Cardiac muscle cell (in vitro differentiated cells and primary cell): ENCODE measurements around the gene MYO5A. TPM values are rescaled to one million over a fixed set of nuclear protein-coding genes. Genes with fewer than 3 reads are reported as not detected.

ENCODE experiments used
- DNase-seq, 2 donors: peaks; one replicate each; pipeline versions ENCODE4 v3.0.0 to v3.0.0-alpha.2; 2010 to 2017; ENCODE audit warnings: low read depth in 1 of 2, low spot score in 1 of 2
- H3K27ac ChIP-seq: fragments of 200-600 bp; sonication (generic); 2 replicates; pipeline ENCODE4 v1.5.1; 2016
- H3K27me3 ChIP-seq: fragments of 200-600 bp; sonication (generic); 2 replicates; pipeline ENCODE4 v1.6.0; 2016; ENCODE audit warnings: control low read depth
- H3K36me3 ChIP-seq: fragments of 200-600 bp; sonication (generic); 2 replicates; pipeline ENCODE4 v1.5.1; 2016; ENCODE audit warnings: control low read depth
- H3K4me1 ChIP-seq: fragments of 200-600 bp; sonication (generic); 2 replicates; pipeline ENCODE4 v1.8.1; 2017; ENCODE audit warnings: low read depth, mild to moderate bottlenecking, mixed run types
- H3K4me3 ChIP-seq: fragments of 200-600 bp; sonication (generic); 2 replicates; pipeline ENCODE4 v1.5.1; 2016; ENCODE audit warnings: mild to moderate bottlenecking
- H3K9me3 ChIP-seq: fragments of 200-600 bp; sonication (generic); 2 replicates; pipeline ENCODE4 v1.5.1; 2017; ENCODE audit warnings: low read depth, mild to moderate bottlenecking, control low read depth
- CTCF ChIP-seq: IDR thresholded peaks from 2 replicates; pipeline ENCODE4 v1.5.1; 2012; ENCODE audit warnings: low read depth, mild to moderate bottlenecking, low read length
- polyA plus RNA-seq: library from polyadenylated mRNA; unstranded; fragments of >200 nt; fragmentation: Nextera tagmentation; extraction: Ambion mirVana; gene quantifications from 2 replicates; pipeline ENCODE4 v1.2.1, GENCODE V29; 2016
- total RNA-seq: library from RNA; depleted of rRNA; stranded (reverse); fragments of >200 nt; gene quantifications from 2 replicates; pipeline ENCODE4 v1.2.3, GENCODE V29; 2016

The MYO5A gene
- total and polyA plus RNA-seq, 2 experiments from 2014 or later: 5.1 to 27.7 TPM

- peak in 1 of 2 donors; percentile 28 for DNase-seq
- H3K27ac ChIP-seq: no peak overlapping the region
- H3K9me3 ChIP-seq: no peaks in the 10 kb centered on the region
- no peaks in the 10 kb centered on the region for H3K27me3 ChIP-seq
- H3K4me1 ChIP-seq: peaks cover 19% of the 10 kb centered on the region
- no peak overlapping the region for H3K4me3 ChIP-seq
- no peaks in the 10 kb centered on the region for H3K36me3 ChIP-seq
- TF ChIP-seq CTCF: no peak
These were observed 113.7 kb downstream of the MYO5A start for GRCh38 chr15:52414936-52415335.

GRCh38 chr15:52408823-52409222 lies 119.9 kb downstream of the MYO5A start:
- no peak for TF ChIP-seq CTCF
- Histone ChIP-seq H3K9me3 (no peaks in the 10 kb centered on the region), H3K4me3 (no peak overlapping the region), H3K4me1 (no peaks in the 10 kb centered on the region), H3K36me3 (no peaks in the 10 kb centered on the region), H3K27ac (no peak overlapping the region), H3K27me3 (no peaks in the 10 kb centered on the region)
- DNase-seq: no peak

- Histone ChIP-seq H3K4me3 (no peak overlapping the region), H3K36me3 (no peaks in the 10 kb centered on the region), H3K4me1 (no peaks in the 10 kb centered on the region), H3K27ac (no peak overlapping the region), H3K9me3 (no peaks in the 10 kb centered on the region), H3K27me3 (no peaks in the 10 kb centered on the region)
- DNase-seq: no peak
- no peak for TF ChIP-seq CTCF
These were observed 121.3 kb downstream of the MYO5A start for GRCh38 chr15:52407374-52407773.

- H3K4me1 ChIP-seq: no peaks in the 10 kb centered on the region
- H3K27ac ChIP-seq: no peak overlapping the region
- no peaks in the 10 kb centered on the region for H3K9me3 ChIP-seq
- H3K36me3 ChIP-seq: no peaks in the 10 kb centered on the region
- DNase-seq: peak in 1 of 2 donors; percentile 23
- TF ChIP-seq CTCF: no peak
- no peak overlapping the region for H3K4me3 ChIP-seq
- no peaks in the 10 kb centered on the region for H3K27me3 ChIP-seq
These were observed 122.1 kb downstream of the MYO5A start for GRCh38 chr15:52406601-52407000.

- no peak for TF ChIP-seq CTCF
- Histone ChIP-seq H3K9me3 (no peaks in the 10 kb centered on the region), H3K4me3 (no peak overlapping the region), H3K36me3 (no peaks in the 10 kb centered on the region), H3K27me3 (no peaks in the 10 kb centered on the region), H3K4me1 (no peaks in the 10 kb centered on the region), H3K27ac (no peak overlapping the region)
- DNase-seq: no peak
These were observed 122.8 kb downstream of the MYO5A start for GRCh38 chr15:52405856-52406255.

- Histone ChIP-seq H3K4me1 (peaks cover 3% of the 10 kb centered on the region), H3K36me3 (no peaks in the 10 kb centered on the region), H3K27me3 (no peaks in the 10 kb centered on the region), H3K27ac (no peak overlapping the region), H3K4me3 (no peak overlapping the region), H3K9me3 (no peaks in the 10 kb centered on the region)
- no peak for DNase-seq
- no peak for TF ChIP-seq CTCF
These were observed 131.6 kb downstream of the MYO5A start for GRCh38 chr15:52397118-52397517.
